ENCODE measurements around the gene CD19. TPM values are rescaled to one million over a fixed set of nuclear protein-coding genes. Genes with fewer than 3 reads are reported as not detected.
"Not testable (repeated sequence)": the region's sequence is repeated elsewhere in the genome, so short reads cannot be mapped to it uniquely, and the experiment has no call there.

CD19 gene
- total and polyA plus RNA-seq, 2 donors, result 2.8 to 16.9 TPM

- H3K9me3 ChIP-seq (ENCODE audit: control insufficient read depth in 2 of 2, insufficient read depth in 1 of 2, low read length in 1 of 2), result peaks cover 0 to 5% of the 10 kb centered on the region in 2 donors
- no peak overlapping the region for H3K4me3 ChIP-seq (ENCODE audit: low read length in 2 of 2)
- H3K27ac ChIP-seq (ENCODE audit: low read depth in 1 of 2, low read length in 1 of 2), result no peak overlapping the region
- H3K36me3 ChIP-seq (ENCODE audit: control insufficient read depth in 2 of 2, insufficient read depth in 2 of 2, low read length in 1 of 2), result no peaks in the 10 kb centered on the region
- H3K4me1 ChIP-seq (ENCODE audit: control insufficient read depth in 2 of 2, insufficient read depth in 2 of 2, low read length in 2 of 2), result peaks cover 0 to 26% of the 10 kb centered on the region in 2 donors
- no peak for DNase-seq (ENCODE audit: low read depth in 6 of 9, low spot score in 9 of 9)
- 89% methylated on average over 14 of the region's 14 CpGs for WGBS
- H3K27me3 ChIP-seq (ENCODE audit: control insufficient read depth in 2 of 2, insufficient read depth in 1 of 2, low read length in 1 of 2), result no peaks in the 10 kb centered on the region
Observed at GRCh38 chr16:28937222-28937876, 5.6 kb downstream of the CD19 start.

- Histone ChIP-seq H3K4me1 (ENCODE audit: control insufficient read depth in 2 of 2, insufficient read depth in 2 of 2, low read length in 2 of 2) (peaks cover 0 to 19% of the 10 kb centered on the region in 2 donors), H3K4me3 (ENCODE audit: low read length in 2 of 2) (no peak overlapping the region), H3K27ac (ENCODE audit: low read depth in 1 of 2, low read length in 1 of 2) (no peak overlapping the region), H3K9me3 (ENCODE audit: control insufficient read depth in 2 of 2, insufficient read depth in 1 of 2, low read length in 1 of 2) (peaks cover 0 to 7% of the 10 kb centered on the region in 2 donors), H3K36me3 (ENCODE audit: control insufficient read depth in 2 of 2, insufficient read depth in 2 of 2, low read length in 1 of 2) (no peaks in the 10 kb centered on the region), H3K27me3 (ENCODE audit: control insufficient read depth in 2 of 2, insufficient read depth in 1 of 2, low read length in 1 of 2) (no peaks in the 10 kb centered on the region)
- no peak for DNase-seq (ENCODE audit: low read depth in 6 of 9, low spot score in 9 of 9)
- WGBS, result 97% methylated on average over 7 of the region's 7 CpGs
Observed at GRCh38 chr16:28938721-28939120, 7.0 kb downstream of the CD19 start.

DNA sequence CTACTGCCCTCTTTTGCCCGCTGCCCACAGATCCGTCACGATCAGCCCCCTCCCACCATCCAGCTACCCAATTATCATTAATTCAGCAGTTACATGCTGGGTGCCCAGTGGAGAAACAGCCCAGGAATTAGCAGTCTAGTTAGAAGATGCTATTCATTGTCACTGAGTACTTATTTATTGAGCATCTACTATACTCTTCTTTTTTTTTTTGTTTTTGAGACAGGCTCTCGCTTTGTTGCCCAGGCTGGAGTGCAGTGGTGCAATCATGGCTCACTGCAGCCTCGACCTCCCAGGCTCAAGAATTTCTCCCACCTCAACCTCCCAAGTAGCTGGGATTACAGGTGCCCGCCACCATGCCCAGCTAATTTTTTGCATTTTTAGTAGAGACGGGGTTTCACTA lies 8.1 kb downstream of the CD19 start:
- H3K4me1 ChIP-seq (ENCODE audit: control insufficient read depth in 2 of 2, insufficient read depth in 2 of 2, low read length in 2 of 2), result peaks cover 0 to 19% of the 10 kb centered on the region in 2 donors
- not testable (repeated sequence) for H3K9me3 ChIP-seq (ENCODE audit: control insufficient read depth in 2 of 2, insufficient read depth in 1 of 2, low read length in 1 of 2); H3K36me3 ChIP-seq (ENCODE audit: control insufficient read depth in 2 of 2, insufficient read depth in 2 of 2, low read length in 1 of 2); H3K27me3 ChIP-seq (ENCODE audit: control insufficient read depth in 2 of 2, insufficient read depth in 1 of 2, low read length in 1 of 2); H3K27ac ChIP-seq (ENCODE audit: low read depth in 1 of 2, low read length in 1 of 2); H3K4me3 ChIP-seq (ENCODE audit: low read length in 2 of 2); DNase-seq (ENCODE audit: low read depth in 6 of 9, low spot score in 9 of 9)
- WGBS, result 94% methylated on average over 7 of the region's 7 CpGs

- Histone ChIP-seq H3K4me1 (ENCODE audit: control insufficient read depth in 2 of 2, insufficient read depth in 2 of 2, low read length in 2 of 2) (peaks cover 2 to 16% of the 10 kb centered on the region in 2 donors), H3K27me3 (ENCODE audit: control insufficient read depth in 2 of 2, insufficient read depth in 1 of 2, low read length in 1 of 2) (no peaks in the 10 kb centered on the region)
- DNase-seq (ENCODE audit: low read depth in 6 of 9, low spot score in 9 of 9), result no peak
Observed at GRCh38 chr16:28943281-28943680, 11.5 kb downstream of the CD19 start.

GRCh38 chr16:28946681-28947080 lies 14.9 kb downstream of the CD19 start:
- WGBS, result 97% methylated on average over 4 of the region's 4 CpGs
- no peak for DNase-seq (ENCODE audit: low read depth in 6 of 9, low spot score in 9 of 9)

More at GRCh38 chr16:28943281-28943680, 11.5 kb downstream of the CD19 start:
- Histone ChIP-seq H3K36me3 (ENCODE audit: control insufficient read depth in 2 of 2, insufficient read depth in 2 of 2, low read length in 1 of 2) (no peaks in the 10 kb centered on the region), H3K9me3 (ENCODE audit: control insufficient read depth in 2 of 2, insufficient read depth in 1 of 2, low read length in 1 of 2) (peaks cover 0 to 3% of the 10 kb centered on the region in 2 donors), H3K4me3 (ENCODE audit: low read length in 2 of 2) (no peak overlapping the region), H3K27ac (ENCODE audit: low read depth in 1 of 2, low read length in 1 of 2) (no peak overlapping the region)

DNA sequence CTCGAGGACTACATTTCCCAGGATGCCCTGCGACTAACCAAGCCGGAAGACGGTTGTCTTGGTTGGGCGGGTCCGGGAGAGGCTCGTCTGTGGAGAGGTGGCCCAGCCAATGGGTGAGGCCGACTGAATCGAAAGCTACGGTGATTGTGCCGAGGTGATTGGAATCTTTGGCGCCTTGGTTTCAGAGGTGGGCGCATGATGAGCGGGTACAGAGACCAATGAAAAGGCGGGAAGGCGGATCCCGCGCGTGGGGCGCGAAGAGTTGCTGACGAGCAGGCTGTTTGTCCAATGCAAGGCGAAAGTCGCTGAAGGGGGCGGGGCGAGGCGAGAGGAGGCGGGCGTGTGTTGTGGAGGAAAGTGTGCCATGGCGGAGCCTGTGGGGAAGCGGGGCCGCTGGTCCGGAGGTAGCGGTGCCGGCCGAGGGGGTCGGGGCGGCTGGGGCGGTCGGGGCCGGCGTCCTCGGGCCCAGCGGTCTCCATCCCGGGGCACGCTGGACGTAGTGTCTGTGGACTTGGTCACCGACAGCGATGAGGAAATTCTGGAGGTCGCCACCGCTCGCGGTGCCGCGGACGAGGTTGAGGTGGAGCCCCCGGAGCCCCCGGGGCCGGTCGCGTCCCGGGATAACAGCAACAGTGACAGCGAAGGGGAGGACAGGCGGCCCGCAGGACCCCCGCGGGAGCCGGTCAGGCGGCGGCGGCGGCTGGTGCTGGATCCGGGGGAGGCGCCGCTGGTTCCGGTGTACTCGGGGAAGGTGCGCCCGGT lies 19.1 kb downstream of the CD19 start, which contains the start of gene NFATC2IP:
Gene NFATC2IP, plus strand, starts transcription at position 290 of the 762 bp plus-strand sequence. Its CDS starts 75 bp downstream, at position 365.
- H3K36me3 ChIP-seq (ENCODE audit: control insufficient read depth in 2 of 2, insufficient read depth in 2 of 2, low read length in 1 of 2), result peaks cover 28 to 37% of the 10 kb centered on the region in 2 donors
- H3K4me3 ChIP-seq (ENCODE audit: low read length in 2 of 2), result peak within 1 kb of the TSS; percentile 85 to 86
- peak; percentile 99 to 100 (median 100) for DNase-seq (ENCODE audit: low read depth in 6 of 9, low spot score in 9 of 9)
- no peaks in the 10 kb centered on the region for H3K9me3 ChIP-seq (ENCODE audit: control insufficient read depth in 2 of 2, insufficient read depth in 1 of 2, low read length in 1 of 2)
- no peaks in the 10 kb centered on the region for H3K27me3 ChIP-seq (ENCODE audit: control insufficient read depth in 2 of 2, insufficient read depth in 1 of 2, low read length in 1 of 2)
- under 1% methylated on average over 79 of the region's 79 CpGs for WGBS
- peak within 1 kb of the TSS; percentile 68 to 76 for H3K27ac ChIP-seq (ENCODE audit: low read depth in 1 of 2, low read length in 1 of 2)
- peaks cover 14 to 31% of the 10 kb centered on the region in 2 donors for H3K4me1 ChIP-seq (ENCODE audit: control insufficient read depth in 2 of 2, insufficient read depth in 2 of 2, low read length in 2 of 2)

More at GRCh38 chr16:28946681-28947080, 14.9 kb downstream of the CD19 start:
- Histone ChIP-seq H3K36me3 (ENCODE audit: control insufficient read depth in 2 of 2, insufficient read depth in 2 of 2, low read length in 1 of 2) (no peaks in the 10 kb centered on the region), H3K4me3 (ENCODE audit: low read length in 2 of 2) (no peak overlapping the region), H3K27ac (ENCODE audit: low read depth in 1 of 2, low read length in 1 of 2) (no peak overlapping the region), H3K4me1 (ENCODE audit: control insufficient read depth in 2 of 2, insufficient read depth in 2 of 2, low read length in 2 of 2) (peaks cover 4 to 26% of the 10 kb centered on the region in 2 donors), H3K27me3 (ENCODE audit: control insufficient read depth in 2 of 2, insufficient read depth in 1 of 2, low read length in 1 of 2) (no peaks in the 10 kb centered on the region), H3K9me3 (ENCODE audit: control insufficient read depth in 2 of 2, insufficient read depth in 1 of 2, low read length in 1 of 2) (peaks cover 0 to 3% of the 10 kb centered on the region in 2 donors)

DNA sequence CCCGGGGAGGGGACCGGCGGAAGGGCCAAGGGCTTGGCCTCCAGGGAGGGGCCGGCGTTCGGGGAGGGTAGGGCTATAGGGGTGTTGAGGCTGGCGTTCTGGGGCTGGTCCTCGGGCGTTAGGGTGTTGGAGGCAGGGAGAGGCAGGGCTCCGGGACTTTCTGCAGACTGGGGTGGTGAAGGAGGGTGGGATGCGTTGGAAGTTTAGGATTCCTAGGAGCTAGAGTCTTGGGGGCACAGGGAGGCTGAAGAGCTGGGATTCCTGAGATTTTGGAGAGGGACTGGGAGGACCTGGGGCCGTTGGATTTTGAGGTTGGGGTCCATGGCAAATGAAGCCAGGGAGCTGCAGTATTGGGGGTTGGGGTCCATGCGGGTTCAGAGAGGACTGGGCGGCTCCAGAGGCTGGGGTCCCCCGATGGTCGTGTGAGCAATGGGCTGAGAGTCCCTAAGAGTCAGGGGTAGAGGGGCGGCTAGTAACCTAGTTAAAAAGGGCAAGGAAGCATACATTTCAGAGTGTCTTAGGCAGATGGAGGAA lies 19.7 kb downstream of the CD19 start:
- Histone ChIP-seq H3K4me3 (ENCODE audit: low read length in 2 of 2) (peak overlapping the region; percentile 85 to 86), H3K27ac (ENCODE audit: low read depth in 1 of 2, low read length in 1 of 2) (no peak overlapping the region), H3K36me3 (ENCODE audit: control insufficient read depth in 2 of 2, insufficient read depth in 2 of 2, low read length in 1 of 2) (peaks cover 34 to 44% of the 10 kb centered on the region in 2 donors), H3K27me3 (ENCODE audit: control insufficient read depth in 2 of 2, insufficient read depth in 1 of 2, low read length in 1 of 2) (no peaks in the 10 kb centered on the region), H3K9me3 (ENCODE audit: control insufficient read depth in 2 of 2, insufficient read depth in 1 of 2, low read length in 1 of 2) (no peaks in the 10 kb centered on the region), H3K4me1 (ENCODE audit: control insufficient read depth in 2 of 2, insufficient read depth in 2 of 2, low read length in 2 of 2) (peaks cover 14 to 29% of the 10 kb centered on the region in 2 donors)
- WGBS, result 4% methylated on average over 17 of the region's 17 CpGs
- peak in 1 of 9 donors; percentile 42 for DNase-seq (ENCODE audit: low read depth in 6 of 9, low spot score in 9 of 9)

- Histone ChIP-seq H3K4me3 (ENCODE audit: low read length in 2 of 2) (no peak overlapping the region), H3K9me3 (ENCODE audit: control insufficient read depth in 2 of 2, insufficient read depth in 1 of 2, low read length in 1 of 2) (no peaks in the 10 kb centered on the region), H3K36me3 (ENCODE audit: control insufficient read depth in 2 of 2, insufficient read depth in 2 of 2, low read length in 1 of 2) (peaks cover 82 to 93% of the 10 kb centered on the region in 2 donors), H3K27me3 (ENCODE audit: control insufficient read depth in 2 of 2, insufficient read depth in 1 of 2, low read length in 1 of 2) (no peaks in the 10 kb centered on the region), H3K4me1 (ENCODE audit: control insufficient read depth in 2 of 2, insufficient read depth in 2 of 2, low read length in 2 of 2) (peaks cover 0 to 3% of the 10 kb centered on the region in 2 donors), H3K27ac (ENCODE audit: low read depth in 1 of 2, low read length in 1 of 2) (no peak overlapping the region)
- no peak for DNase-seq (ENCODE audit: low read depth in 6 of 9, low spot score in 9 of 9)
- 97% methylated on average over 9 of the region's 9 CpGs for WGBS
Observed at GRCh38 chr16:28958216-28958615, 26.4 kb downstream of the CD19 start.

GRCh38 chr16:28958836-28959235 lies 27.1 kb downstream of the CD19 start:
- 97% methylated on average over 6 of the region's 6 CpGs for WGBS
- peaks cover 83 to 93% of the 10 kb centered on the region in 2 donors for H3K36me3 ChIP-seq (ENCODE audit: control insufficient read depth in 2 of 2, insufficient read depth in 2 of 2, low read length in 1 of 2)

More at GRCh38 chr16:28958836-28959235, 27.1 kb downstream of the CD19 start:
- H3K4me3 ChIP-seq (ENCODE audit: low read length in 2 of 2), result no peak overlapping the region
- no peak for DNase-seq (ENCODE audit: low read depth in 6 of 9, low spot score in 9 of 9)
- no peaks in the 10 kb centered on the region for H3K27me3 ChIP-seq (ENCODE audit: control insufficient read depth in 2 of 2, insufficient read depth in 1 of 2, low read length in 1 of 2)
- H3K9me3 ChIP-seq (ENCODE audit: control insufficient read depth in 2 of 2, insufficient read depth in 1 of 2, low read length in 1 of 2), result no peaks in the 10 kb centered on the region
- no peak overlapping the region for H3K27ac ChIP-seq (ENCODE audit: low read depth in 1 of 2, low read length in 1 of 2)
- no peaks in the 10 kb centered on the region for H3K4me1 ChIP-seq (ENCODE audit: control insufficient read depth in 2 of 2, insufficient read depth in 2 of 2, low read length in 2 of 2)

All from thymus (tissue), 11 donors.